ENCODE data around the gene SUSD3.

DNA sequence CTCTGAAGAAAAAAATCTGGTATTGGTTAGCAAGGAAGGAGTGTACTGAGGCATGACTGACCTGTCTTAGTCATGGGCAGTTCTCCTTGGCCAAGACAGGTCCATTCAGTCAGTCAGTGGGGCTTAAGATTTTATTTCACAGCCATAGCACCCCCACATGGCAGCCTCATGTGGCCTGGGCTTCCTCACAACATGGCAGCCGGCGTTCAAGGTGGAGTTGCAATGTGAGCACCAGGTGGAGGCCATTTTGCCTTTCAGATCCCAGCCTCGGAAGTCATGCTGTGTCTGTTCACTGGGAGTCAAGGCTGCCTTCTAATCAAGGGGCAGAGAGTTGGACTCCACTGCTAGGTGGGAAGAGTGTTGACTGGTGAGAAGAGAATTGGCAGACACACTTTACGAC is 27.2 kb downstream of the SUSD3 start:
- TF ChIP-seq, protein P1, sequence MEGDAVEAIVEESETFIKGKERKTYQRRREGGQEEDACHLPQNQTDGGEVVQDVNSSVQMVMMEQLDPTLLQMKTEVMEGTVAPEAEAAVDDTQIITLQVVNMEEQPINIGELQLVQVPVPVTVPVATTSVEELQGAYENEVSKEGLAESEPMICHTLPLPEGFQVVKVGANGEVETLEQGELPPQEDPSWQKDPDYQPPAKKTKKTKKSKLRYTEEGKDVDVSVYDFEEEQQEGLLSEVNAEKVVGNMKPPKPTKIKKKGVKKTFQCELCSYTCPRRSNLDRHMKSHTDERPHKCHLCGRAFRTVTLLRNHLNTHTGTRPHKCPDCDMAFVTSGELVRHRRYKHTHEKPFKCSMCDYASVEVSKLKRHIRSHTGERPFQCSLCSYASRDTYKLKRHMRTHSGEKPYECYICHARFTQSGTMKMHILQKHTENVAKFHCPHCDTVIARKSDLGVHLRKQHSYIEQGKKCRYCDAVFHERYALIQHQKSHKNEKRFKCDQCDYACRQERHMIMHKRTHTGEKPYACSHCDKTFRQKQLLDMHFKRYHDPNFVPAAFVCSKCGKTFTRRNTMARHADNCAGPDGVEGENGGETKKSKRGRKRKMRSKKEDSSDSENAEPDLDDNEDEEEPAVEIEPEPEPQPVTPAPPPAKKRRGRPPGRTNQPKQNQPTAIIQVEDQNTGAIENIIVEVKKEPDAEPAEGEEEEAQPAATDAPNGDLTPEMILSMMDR (IDR thresholded peaks at IDR 0.05; ENCODE audit: borderline replicate concordance, extremely low read depth, low read length, poor library complexity, severe bottlenecking) = no peak
- TF ChIP-seq EZH2 (IDR thresholded peaks at IDR 0.05; ENCODE audit: borderline replicate concordance, low read depth, low read length, severe bottlenecking) = no peak
